Right renal pelvis (tissue), 4 donors: ENCODE results near the gene NPL. TPM values are rescaled to one million over a fixed set of nuclear protein-coding genes. Genes with fewer than 3 reads are reported as not detected.

Experiments
- DNase-seq, 4 donors: peaks; one replicate each; pipeline ENCODE4 v3.0.0-alpha.2; 2013; ENCODE audit warnings: low read depth in 4 of 4, low spot score in 3 of 4, missing footprints in 1 of 4
- polyA plus RNA-seq, 4 donors: library from polyadenylated mRNA; unstranded; fragments of 120-200 nt; gene quantifications; one replicate each; pipeline ENCODE4 v1.2.1, GENCODE V29; 2013; ENCODE audit not compliant: insufficient read length in 4 of 4

NPL gene, protein sequence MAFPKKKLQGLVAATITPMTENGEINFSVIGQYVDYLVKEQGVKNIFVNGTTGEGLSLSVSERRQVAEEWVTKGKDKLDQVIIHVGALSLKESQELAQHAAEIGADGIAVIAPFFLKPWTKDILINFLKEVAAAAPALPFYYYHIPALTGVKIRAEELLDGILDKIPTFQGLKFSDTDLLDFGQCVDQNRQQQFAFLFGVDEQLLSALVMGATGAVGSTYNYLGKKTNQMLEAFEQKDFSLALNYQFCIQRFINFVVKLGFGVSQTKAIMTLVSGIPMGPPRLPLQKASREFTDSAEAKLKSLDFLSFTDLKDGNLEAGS
- 10 to 100 TPM in 1 of 4 donors, 1 to 10 TPM in 3; 5.8 to 10.5 (median 8.3) TPM for polyA plus RNA-seq

DNA sequence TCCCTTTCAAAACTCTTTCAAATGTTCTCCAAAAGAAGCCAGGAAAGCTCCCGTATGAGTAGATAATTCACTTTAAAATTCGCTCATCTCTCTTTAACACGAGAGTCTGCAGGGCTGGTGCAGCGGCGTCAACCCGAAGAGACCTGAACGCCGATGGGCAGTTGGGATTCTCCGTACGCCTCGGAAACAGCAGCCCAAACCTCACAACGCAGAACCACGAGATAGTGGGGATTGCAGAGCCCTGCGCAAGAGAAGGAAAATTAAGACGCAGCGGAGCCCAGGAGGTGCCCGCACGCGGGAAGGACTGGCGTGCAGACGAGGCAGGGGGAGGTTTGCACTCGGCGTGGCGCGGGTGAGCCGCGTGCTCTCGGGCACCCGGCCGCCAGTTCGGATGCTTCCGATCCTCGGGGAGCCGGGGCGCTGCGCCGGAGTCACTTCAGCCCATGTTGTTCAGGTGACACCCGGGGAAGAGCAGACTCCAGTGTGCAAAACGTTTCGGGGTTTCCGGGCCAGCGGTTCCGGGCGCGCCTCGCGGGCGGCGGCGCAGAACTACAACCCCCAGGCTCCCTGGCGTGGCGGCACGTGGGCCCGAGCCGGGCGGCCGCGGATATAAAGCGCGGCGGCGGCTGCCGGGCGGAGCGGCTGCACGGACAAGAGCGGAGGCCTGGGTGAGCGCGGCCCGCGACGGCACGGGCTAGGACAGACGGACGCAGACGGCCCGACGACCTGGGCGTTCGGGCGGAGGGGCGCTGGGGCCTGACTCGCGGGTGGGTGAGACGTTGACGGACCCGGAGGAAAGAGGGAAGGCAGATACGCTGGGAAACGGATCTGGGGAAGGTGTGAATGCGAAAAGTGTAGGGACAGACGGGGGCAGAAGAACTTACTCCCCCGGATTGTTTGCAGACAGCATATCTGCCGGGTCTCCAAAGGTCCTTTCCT is at the start of gene NPL:
TSS of gene NPL (plus strand) at position 636 of the 939 bp plus-strand sequence. CDS start 4,599 bp downstream, outside the sequence.
- DNase-seq: peak in 3 of 4 donors; percentile 40 to 53 (median 51)

DNA sequence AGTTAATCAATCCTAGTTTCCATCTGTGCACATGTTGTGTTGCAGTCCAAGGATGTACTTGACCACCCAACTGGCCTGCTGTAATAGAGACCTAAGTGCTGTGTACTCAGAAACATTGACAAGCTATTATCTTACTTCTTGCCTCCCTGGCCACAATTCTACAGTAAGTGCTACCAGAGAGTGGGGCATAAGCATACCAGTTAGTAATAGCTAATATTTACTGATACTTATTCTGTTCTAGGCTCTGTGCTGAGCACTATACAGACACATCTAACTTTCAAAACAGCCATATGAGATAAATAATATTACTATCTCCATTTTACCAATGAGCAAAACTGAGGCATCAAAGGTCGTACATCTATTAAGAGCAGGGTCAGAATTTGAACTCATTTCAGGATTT is 49.5 kb upstream of the NPL start:
- no peak for DNase-seq

- no peak for DNase-seq
Measured at GRCh38 chr1:182742780-182743179, 46.8 kb upstream of the NPL start.

- DNase-seq: peak; percentile 23 to 49 (median 48)
Measured at GRCh38 chr1:182752077-182752988, 37.2 kb upstream of the NPL start.

DNA sequence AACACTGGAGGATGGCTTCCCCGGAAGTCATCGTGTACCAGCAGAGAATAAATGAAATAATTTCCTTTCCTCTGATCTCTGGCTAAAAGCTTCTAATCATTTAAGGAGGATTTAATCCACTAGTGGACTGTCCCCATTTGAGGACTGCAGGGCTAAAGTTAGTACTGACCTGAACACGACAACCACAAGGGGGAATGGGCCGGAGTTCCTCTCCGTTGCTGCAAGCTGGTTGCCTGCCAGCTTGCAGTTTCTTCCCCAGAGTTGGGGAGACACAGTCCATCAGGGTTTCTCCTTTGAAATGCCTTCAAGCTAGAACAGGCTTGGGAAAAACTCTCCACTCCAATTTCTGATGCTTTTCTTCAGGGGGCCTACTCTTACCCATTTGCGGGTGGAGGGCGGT is 35.5 kb upstream of the NPL start:
- no peak for DNase-seq

DNA sequence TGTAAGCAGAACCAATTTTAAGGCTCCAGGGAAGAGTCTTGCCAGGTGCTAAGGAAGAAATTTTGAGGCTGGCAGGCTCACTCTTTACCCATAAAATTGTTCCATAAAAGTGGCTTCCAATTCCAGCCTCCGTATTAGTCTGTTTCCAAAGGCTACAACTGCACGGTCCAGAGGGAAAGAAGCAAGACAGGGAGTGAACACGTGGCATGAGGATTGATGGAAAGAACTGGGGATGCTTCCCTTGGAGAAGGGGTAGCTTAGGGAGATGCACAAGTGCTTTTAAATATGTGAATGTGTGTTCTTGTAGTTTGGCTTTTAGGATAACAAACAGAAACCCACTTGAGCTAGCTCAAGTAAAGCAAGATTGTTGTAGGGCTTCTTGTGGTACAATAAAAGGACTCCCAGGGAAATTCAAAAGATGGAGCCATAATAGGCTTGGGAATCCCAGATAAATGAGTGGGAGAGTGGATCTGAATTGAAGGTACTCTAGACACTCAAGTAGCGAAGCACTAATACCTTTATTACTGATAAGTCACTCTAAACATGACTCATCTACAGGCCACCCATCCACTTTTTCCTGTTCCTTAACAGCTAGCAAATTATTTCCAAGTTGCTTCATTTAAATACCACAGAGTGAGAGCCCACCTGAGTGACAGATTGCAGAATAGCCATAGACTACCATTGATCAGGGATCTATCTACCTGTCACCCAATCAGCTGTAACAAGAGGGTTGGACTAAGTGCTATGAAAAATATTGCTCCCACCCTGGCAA is 34.8 kb upstream of the NPL start:
- DNase-seq: no peak

DNA sequence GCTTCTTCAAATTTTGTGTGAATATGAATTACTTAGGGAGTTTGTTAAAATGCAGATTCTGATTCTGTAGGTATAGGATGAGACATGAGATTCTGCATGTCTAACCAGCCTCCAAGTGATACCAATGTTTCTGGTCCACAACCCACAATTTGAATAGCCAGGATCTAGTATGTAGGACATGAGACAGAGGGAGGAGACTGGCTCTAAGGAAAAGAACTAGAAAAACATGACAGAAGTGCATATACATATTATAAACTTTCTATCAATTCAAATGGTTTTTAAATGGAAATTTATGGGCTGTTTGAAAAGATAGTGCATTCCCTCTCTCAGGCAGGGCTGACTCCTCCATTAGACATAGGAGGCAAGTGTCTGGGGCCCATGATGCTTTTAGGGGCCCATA is 33.9 kb upstream of the NPL start:
- DNase-seq: no peak

GRCh38 chr1:182756423-182756822 is 33.1 kb upstream of the NPL start:
- DNase-seq: no peak

DNA sequence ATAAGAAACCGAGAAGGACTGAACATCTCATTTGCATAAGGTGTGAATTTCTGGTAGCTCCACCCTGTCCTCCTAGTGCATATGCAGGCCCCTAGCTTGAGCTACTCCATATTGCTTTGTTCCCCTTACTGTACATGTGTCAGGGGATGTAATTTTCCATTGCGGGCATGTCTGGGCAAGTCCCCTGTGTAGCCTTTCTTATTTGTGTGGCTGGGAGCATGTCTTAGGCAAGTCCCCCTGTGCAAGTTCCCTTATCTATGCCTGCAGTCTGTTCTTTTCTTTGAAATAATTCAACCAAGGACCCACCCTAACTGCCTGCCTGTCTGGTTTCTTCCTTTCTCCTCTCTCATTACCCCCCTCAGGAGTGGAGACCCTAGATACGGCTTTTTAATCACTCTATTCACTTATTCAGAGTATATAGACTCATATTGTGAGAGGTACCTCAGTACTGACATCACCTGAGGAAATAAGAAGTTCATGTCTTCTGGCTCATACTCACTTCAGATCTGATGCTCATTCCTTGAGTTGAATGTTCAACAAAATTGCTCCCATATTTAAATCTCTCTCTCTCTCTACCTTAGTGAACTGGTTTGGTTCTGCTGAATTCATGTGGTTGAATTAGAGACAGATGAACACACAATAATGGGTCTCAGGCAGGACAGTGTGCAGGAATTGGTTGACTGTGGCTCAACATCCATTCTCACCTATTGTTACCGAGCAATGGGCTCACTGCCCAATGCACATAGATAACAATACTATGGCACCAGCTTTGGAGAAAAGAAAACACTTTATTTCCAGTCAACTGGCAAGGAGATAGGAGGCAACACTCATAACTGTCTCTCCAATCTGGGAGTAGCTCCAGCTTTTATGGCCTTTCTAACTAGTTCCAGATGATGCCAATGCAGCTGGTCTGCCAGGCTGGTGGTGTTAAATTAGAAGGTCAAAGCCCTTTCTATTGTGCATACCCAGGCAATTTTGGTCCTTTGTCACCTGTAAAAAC is 27.9 kb upstream of the NPL start:
- no peak for DNase-seq

DNA sequence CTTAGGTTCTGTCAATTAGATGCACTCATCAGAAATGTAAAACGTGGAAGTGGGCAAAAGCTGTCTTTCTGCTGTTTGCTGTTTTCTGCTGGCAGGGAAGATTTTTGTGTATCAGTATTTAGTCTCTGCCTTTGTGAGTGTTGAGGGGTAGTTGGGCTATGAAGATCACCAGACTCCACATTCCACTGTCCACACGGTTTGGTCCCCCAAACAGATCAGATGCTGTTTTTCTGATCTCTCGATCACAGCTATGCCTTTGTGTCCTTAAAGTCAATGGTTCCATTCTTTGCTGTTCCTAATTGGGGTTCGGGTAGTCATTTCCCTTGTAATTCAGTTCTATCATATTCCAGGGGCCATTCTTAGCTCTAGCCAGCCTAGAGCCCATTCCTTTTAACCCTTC is 27.0 kb upstream of the NPL start:
- DNase-seq: no peak

GRCh38 chr1:182764029-182764727 is 25.4 kb upstream of the NPL start:
- DNase-seq: no peak

DNA sequence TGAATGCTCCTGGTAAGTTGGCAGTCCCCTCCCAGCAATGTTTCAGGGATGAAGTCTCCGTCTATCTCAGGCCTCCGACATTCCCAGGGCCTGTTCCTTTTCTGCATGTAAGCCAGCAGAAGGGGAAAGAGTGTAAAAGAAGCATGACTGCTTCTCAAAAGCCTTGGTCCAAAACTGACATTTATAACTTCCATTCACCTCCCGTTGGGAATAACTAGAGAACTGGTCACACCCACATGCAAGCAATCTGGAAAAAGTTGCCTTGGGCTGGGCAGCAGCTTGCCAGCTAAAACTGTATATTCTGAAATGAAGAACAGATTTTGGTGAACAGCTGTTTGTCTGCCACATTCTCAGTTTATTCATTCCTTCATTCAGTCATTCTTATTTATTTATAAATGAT is 24.2 kb upstream of the NPL start:
- no peak for DNase-seq

- DNase-seq: no peak
Measured at GRCh38 chr1:182766050-182766449, 23.5 kb upstream of the NPL start.

- no peak for DNase-seq
Measured at GRCh38 chr1:182766881-182767645, 22.5 kb upstream of the NPL start.

DNA sequence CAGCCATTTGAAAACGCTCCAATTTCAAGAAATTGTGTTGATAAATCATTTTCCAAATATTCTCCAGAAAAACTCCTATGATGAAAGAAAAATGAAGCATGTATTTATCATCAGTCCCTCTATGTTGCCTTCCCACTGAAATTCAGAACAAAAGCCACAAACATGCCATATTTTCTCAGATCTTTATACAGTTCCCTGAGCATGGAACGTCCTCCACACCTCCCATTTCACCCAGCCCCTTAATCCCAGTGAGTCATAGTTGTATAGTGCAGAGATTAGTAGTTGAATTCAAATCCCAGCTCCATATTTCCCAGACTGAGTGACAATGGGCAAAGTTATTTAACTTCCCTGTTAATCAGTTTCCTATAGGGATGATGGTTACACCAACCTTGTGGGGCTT is 20.6 kb upstream of the NPL start:
- no peak for DNase-seq

DNA sequence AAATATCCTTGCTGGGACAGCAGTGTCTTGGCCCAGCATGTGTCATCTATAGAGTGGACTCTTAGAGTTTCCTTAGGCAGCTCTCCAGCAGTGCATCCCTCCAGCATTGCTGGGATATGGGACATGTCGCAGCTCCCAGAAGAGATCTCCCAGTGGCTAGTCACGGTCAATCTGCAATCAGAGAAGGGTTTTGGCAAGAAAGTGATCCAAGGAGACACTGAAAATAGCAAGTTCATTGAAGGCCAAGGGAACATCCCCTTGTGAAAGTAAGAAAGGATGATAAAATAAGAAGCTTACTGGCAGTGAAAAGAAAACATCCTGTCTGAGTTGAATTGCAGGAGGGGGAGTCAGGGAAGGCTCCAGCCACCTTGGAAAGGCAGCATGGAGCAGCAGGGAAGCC is 19.3 kb upstream of the NPL start:
- no peak for DNase-seq
